ENCODE measurements around the gene GULP1. TPM values are rescaled to one million over a fixed set of nuclear protein-coding genes. Genes with fewer than 3 reads are reported as not detected.

The GULP1 gene
- total RNA-seq, result 10 to 100 TPM; 62.0 to 78.2 TPM
- 10 to 100 TPM; 25.3 to 34.4 TPM for polyA plus RNA-seq (ENCODE audit: insufficient read length in 2 of 2)
- long read RNA-seq, donor 1, full-length matches to known transcripts, result 2 of 2 reads
- long read RNA-seq, donor 1, partial matches to known transcripts, result 0 of 2 reads
- long read RNA-seq, donor 1, other reads (novel, unspliced or antisense), result 0 of 2 reads
- long read RNA-seq, donor 2, result 0 reads
- long read RNA-seq, donor 3, result 0 reads
- long read RNA-seq, donor 4, transcript GULP1-206 (12 exons, 1,376 nt), result major isoform, 5 of 9 reads
- long read RNA-seq, donor 4, partial matches to known transcripts, result 0 of 9 reads
- long read RNA-seq, donor 4, other reads (novel, unspliced or antisense), result 0 of 9 reads

GRCh38 chr2:188291617-188292347, at the start of gene GULP1:
Gene GULP1, plus strand, starts transcription at chr2:188291874. Its CDS starts 185,829 bp downstream, at chr2:188477703.
- WGBS (ENCODE audit: insufficient coverage), result 0% methylated on average over 60 of the region's 61 CpGs
- Histone ChIP-seq H3K4me3 (ENCODE audit: low read depth, low read length) (peak within 1 kb of the TSS; percentile 96), H3K27ac (ENCODE audit: low read depth, low read length) (peak within 1 kb of the TSS; percentile 99), H3K9me3 (ENCODE audit: control insufficient read depth, insufficient read depth, low read length) (no peaks in the 10 kb centered on the region), H3K4me1 (ENCODE audit: control insufficient read depth, insufficient read depth, low read length) (peaks cover 16% of the 10 kb centered on the region), H3K27me3 (ENCODE audit: control insufficient read depth, insufficient read depth, low read length) (no peaks in the 10 kb centered on the region), H3K36me3 (ENCODE audit: control insufficient read depth, insufficient read depth, low read length) (no peaks in the 10 kb centered on the region)
- DNase-seq (ENCODE audit: low read depth in 4 of 6, low spot score in 6 of 6), result peak in 5 of 6 donors; percentile 66 to 93 (median 82)

- no peak for DNase-seq (ENCODE audit: low read depth in 4 of 6, low spot score in 6 of 6)
- H3K27me3 ChIP-seq (ENCODE audit: control insufficient read depth, insufficient read depth, low read length), result no peaks in the 10 kb centered on the region
- H3K27ac ChIP-seq (ENCODE audit: low read depth, low read length), result no peak overlapping the region
- H3K9me3 ChIP-seq (ENCODE audit: control insufficient read depth, insufficient read depth, low read length), result peaks cover 2% of the 10 kb centered on the region
- H3K36me3 ChIP-seq (ENCODE audit: control insufficient read depth, insufficient read depth, low read length), result no peaks in the 10 kb centered on the region
- no peaks in the 10 kb centered on the region for H3K4me1 ChIP-seq (ENCODE audit: control insufficient read depth, insufficient read depth, low read length)
- H3K4me3 ChIP-seq (ENCODE audit: low read depth, low read length), result no peak overlapping the region
- WGBS (ENCODE audit: insufficient coverage), result no CpG with 5 or more reads among the region's 1 CpG
Observed at GRCh38 chr2:188243381-188243780, 48.3 kb upstream of the GULP1 start.

- 80% methylated on average over 1 of the region's 3 CpGs for WGBS (ENCODE audit: insufficient coverage)
- DNase-seq (ENCODE audit: low read depth in 4 of 6, low spot score in 6 of 6), result no peak
- no peak overlapping the region for H3K27ac ChIP-seq (ENCODE audit: low read depth, low read length)
- H3K4me3 ChIP-seq (ENCODE audit: low read depth, low read length), result no peak overlapping the region
- no peaks in the 10 kb centered on the region for H3K36me3 ChIP-seq (ENCODE audit: control insufficient read depth, insufficient read depth, low read length)
- no peaks in the 10 kb centered on the region for H3K9me3 ChIP-seq (ENCODE audit: control insufficient read depth, insufficient read depth, low read length)
- no peaks in the 10 kb centered on the region for H3K27me3 ChIP-seq (ENCODE audit: control insufficient read depth, insufficient read depth, low read length)
- no peaks in the 10 kb centered on the region for H3K4me1 ChIP-seq (ENCODE audit: control insufficient read depth, insufficient read depth, low read length)
Observed at GRCh38 chr2:188244383-188244782, 47.3 kb upstream of the GULP1 start.

- no peaks in the 10 kb centered on the region for H3K4me1 ChIP-seq (ENCODE audit: control insufficient read depth, insufficient read depth, low read length)
- no peaks in the 10 kb centered on the region for H3K27me3 ChIP-seq (ENCODE audit: control insufficient read depth, insufficient read depth, low read length)
- no peaks in the 10 kb centered on the region for H3K9me3 ChIP-seq (ENCODE audit: control insufficient read depth, insufficient read depth, low read length)
- no peak for DNase-seq (ENCODE audit: low read depth in 4 of 6, low spot score in 6 of 6)
- H3K27ac ChIP-seq (ENCODE audit: low read depth, low read length), result no peak overlapping the region
- H3K4me3 ChIP-seq (ENCODE audit: low read depth, low read length), result no peak overlapping the region
- 92% methylated on average over 2 of the region's 5 CpGs for WGBS (ENCODE audit: insufficient coverage)
- no peaks in the 10 kb centered on the region for H3K36me3 ChIP-seq (ENCODE audit: control insufficient read depth, insufficient read depth, low read length)
Observed at GRCh38 chr2:188245230-188245629, 46.4 kb upstream of the GULP1 start.

- Histone ChIP-seq H3K4me1 (ENCODE audit: control insufficient read depth, insufficient read depth, low read length) (no peaks in the 10 kb centered on the region), H3K9me3 (ENCODE audit: control insufficient read depth, insufficient read depth, low read length) (no peaks in the 10 kb centered on the region), H3K27me3 (ENCODE audit: control insufficient read depth, insufficient read depth, low read length) (no peaks in the 10 kb centered on the region), H3K36me3 (ENCODE audit: control insufficient read depth, insufficient read depth, low read length) (no peaks in the 10 kb centered on the region), H3K27ac (ENCODE audit: low read depth, low read length) (no peak overlapping the region), H3K4me3 (ENCODE audit: low read depth, low read length) (no peak overlapping the region)
- no peak for DNase-seq (ENCODE audit: low read depth in 4 of 6, low spot score in 6 of 6)
- WGBS (ENCODE audit: insufficient coverage), result 90% methylated on average over 2 of the region's 2 CpGs
Observed at GRCh38 chr2:188248513-188248912, 43.2 kb upstream of the GULP1 start.

- no CpG with 5 or more reads among the region's 1 CpG for WGBS (ENCODE audit: insufficient coverage)
- Histone ChIP-seq H3K27me3 (ENCODE audit: control insufficient read depth, insufficient read depth, low read length) (no peaks in the 10 kb centered on the region), H3K4me3 (ENCODE audit: low read depth, low read length) (no peak overlapping the region), H3K27ac (ENCODE audit: low read depth, low read length) (no peak overlapping the region), H3K36me3 (ENCODE audit: control insufficient read depth, insufficient read depth, low read length) (no peaks in the 10 kb centered on the region), H3K9me3 (ENCODE audit: control insufficient read depth, insufficient read depth, low read length) (no peaks in the 10 kb centered on the region), H3K4me1 (ENCODE audit: control insufficient read depth, insufficient read depth, low read length) (no peaks in the 10 kb centered on the region)
- no peak for DNase-seq (ENCODE audit: low read depth in 4 of 6, low spot score in 6 of 6)
Observed at GRCh38 chr2:188251034-188251433, 40.6 kb upstream of the GULP1 start.

- no peak for DNase-seq (ENCODE audit: low read depth in 4 of 6, low spot score in 6 of 6)
- H3K27ac ChIP-seq (ENCODE audit: low read depth, low read length), result no peak overlapping the region
- H3K27me3 ChIP-seq (ENCODE audit: control insufficient read depth, insufficient read depth, low read length), result no peaks in the 10 kb centered on the region
- no peak overlapping the region for H3K4me3 ChIP-seq (ENCODE audit: low read depth, low read length)
- no peaks in the 10 kb centered on the region for H3K4me1 ChIP-seq (ENCODE audit: control insufficient read depth, insufficient read depth, low read length)
- H3K9me3 ChIP-seq (ENCODE audit: control insufficient read depth, insufficient read depth, low read length), result no peaks in the 10 kb centered on the region
- no peaks in the 10 kb centered on the region for H3K36me3 ChIP-seq (ENCODE audit: control insufficient read depth, insufficient read depth, low read length)
Observed at GRCh38 chr2:188256420-188256819, 35.3 kb upstream of the GULP1 start.

- no peaks in the 10 kb centered on the region for H3K4me1 ChIP-seq (ENCODE audit: control insufficient read depth, insufficient read depth, low read length)
- no peaks in the 10 kb centered on the region for H3K36me3 ChIP-seq (ENCODE audit: control insufficient read depth, insufficient read depth, low read length)
- no peaks in the 10 kb centered on the region for H3K9me3 ChIP-seq (ENCODE audit: control insufficient read depth, insufficient read depth, low read length)
- H3K27ac ChIP-seq (ENCODE audit: low read depth, low read length), result no peak overlapping the region
- DNase-seq (ENCODE audit: low read depth in 4 of 6, low spot score in 6 of 6), result no peak
- H3K4me3 ChIP-seq (ENCODE audit: low read depth, low read length), result no peak overlapping the region
- H3K27me3 ChIP-seq (ENCODE audit: control insufficient read depth, insufficient read depth, low read length), result no peaks in the 10 kb centered on the region
- WGBS (ENCODE audit: insufficient coverage), result no CpG with 5 or more reads among the region's 2 CpGs
Observed at GRCh38 chr2:188265315-188265714, 26.4 kb upstream of the GULP1 start.

- Histone ChIP-seq H3K27ac (ENCODE audit: low read depth, low read length) (no peak overlapping the region), H3K36me3 (ENCODE audit: control insufficient read depth, insufficient read depth, low read length) (no peaks in the 10 kb centered on the region), H3K27me3 (ENCODE audit: control insufficient read depth, insufficient read depth, low read length) (no peaks in the 10 kb centered on the region), H3K9me3 (ENCODE audit: control insufficient read depth, insufficient read depth, low read length) (no peaks in the 10 kb centered on the region), H3K4me3 (ENCODE audit: low read depth, low read length) (no peak overlapping the region), H3K4me1 (ENCODE audit: control insufficient read depth, insufficient read depth, low read length) (no peaks in the 10 kb centered on the region)
- DNase-seq (ENCODE audit: low read depth in 4 of 6, low spot score in 6 of 6), result no peak
- WGBS (ENCODE audit: insufficient coverage), result no CpG with 5 or more reads among the region's 2 CpGs
Observed at GRCh38 chr2:188267776-188268175, 23.9 kb upstream of the GULP1 start.

- DNase-seq (ENCODE audit: low read depth in 4 of 6, low spot score in 6 of 6), result no peak
- Histone ChIP-seq H3K27me3 (ENCODE audit: control insufficient read depth, insufficient read depth, low read length) (no peaks in the 10 kb centered on the region), H3K27ac (ENCODE audit: low read depth, low read length) (no peak overlapping the region), H3K36me3 (ENCODE audit: control insufficient read depth, insufficient read depth, low read length) (no peaks in the 10 kb centered on the region), H3K4me1 (ENCODE audit: control insufficient read depth, insufficient read depth, low read length) (no peaks in the 10 kb centered on the region), H3K9me3 (ENCODE audit: control insufficient read depth, insufficient read depth, low read length) (no peaks in the 10 kb centered on the region), H3K4me3 (ENCODE audit: low read depth, low read length) (no peak overlapping the region)
- WGBS (ENCODE audit: insufficient coverage), result no CpG with 5 or more reads among the region's 2 CpGs
Observed at GRCh38 chr2:188269004-188269403, 22.7 kb upstream of the GULP1 start.

Data from spinal cord (tissue), 10 donors.